Ishikawa (cell line): ENCODE data around the gene CCNK.

Experiments used
- RAD21 ChIP-seq: IDR thresholded peaks from 2 replicates; pipeline ENCODE4 v1.6.1; 2012; ENCODE audit warnings: low read depth
- TCF12 ChIP-seq: IDR thresholded peaks from 2 replicates; pipeline ENCODE4 v1.6.1; 2012; ENCODE audit warnings: low read depth
- TEAD4 ChIP-seq: IDR thresholded peaks from 2 replicates; pipeline ENCODE4 v1.6.1; 2012

DNA sequence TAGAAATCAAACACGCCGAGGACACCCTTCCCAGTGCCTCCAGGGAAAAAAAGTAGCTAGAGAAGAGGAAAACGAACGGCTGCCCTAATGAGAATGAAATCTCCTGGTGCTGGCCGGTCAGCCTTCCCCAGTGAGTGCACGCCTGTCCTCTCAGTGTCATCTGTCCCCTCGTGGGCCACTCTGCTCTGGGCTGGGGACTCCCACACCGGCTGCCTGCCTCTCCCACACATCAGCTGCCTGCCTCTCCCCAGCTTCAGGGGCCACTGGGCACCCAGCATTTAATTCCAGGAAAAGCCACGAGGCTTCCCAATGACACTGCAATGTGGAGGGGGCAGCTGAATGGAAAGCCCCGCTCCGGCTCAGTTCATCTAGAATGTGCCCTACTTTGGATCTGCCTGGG, 63.8 kb downstream of the CCNK start:
- TF ChIP-seq TCF12 (no peak), RAD21 (no peak), TEAD4 (no peak)
